ENCODE measurements around the gene GRB2. TPM values are rescaled to one million over a fixed set of nuclear protein-coding genes. Genes with fewer than 3 reads are reported as not detected.

The GRB2 gene
- total RNA-seq, 1 experiment from 2014 or later, result 101 TPM

DNA sequence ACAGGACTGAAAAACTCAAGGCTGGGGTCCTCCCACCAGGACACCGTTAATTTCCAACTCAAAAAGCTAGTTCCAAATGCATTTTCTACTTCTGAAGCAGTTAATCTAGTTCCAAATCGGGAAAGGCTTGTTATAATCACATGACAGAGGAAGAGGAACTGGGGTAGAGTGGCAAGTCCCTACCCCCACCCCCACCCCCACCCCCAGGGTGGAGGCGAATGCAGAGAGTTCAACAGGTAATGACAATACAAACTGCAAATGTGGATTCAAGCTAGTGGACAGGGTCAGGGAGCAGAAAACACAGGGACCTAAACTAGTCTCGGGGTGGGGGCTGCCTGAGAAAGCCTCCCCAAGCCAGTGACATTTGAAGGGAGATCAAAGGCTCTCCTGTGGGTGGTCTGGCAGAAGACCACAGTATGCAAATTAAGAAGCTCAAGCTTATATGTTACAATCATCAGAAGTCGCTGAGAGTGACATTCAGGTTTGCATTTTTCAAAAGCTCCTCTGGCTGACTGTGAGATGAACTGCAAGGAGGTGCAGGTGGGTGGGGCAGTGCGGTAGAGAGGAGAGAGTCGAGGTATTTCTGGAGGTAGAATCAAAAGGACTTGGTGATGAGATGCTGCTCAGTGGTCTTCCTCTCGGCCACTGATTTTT is 59.8 kb downstream of the GRB2 start:
- H3K36me3 ChIP-seq (ENCODE audit: insufficient read depth, low read length, poor library complexity, severe bottlenecking), result no peaks in the 10 kb centered on the region
- no peak overlapping the region for H3K4me3 ChIP-seq (ENCODE audit: low read depth, low read length, poor library complexity, severe bottlenecking)
- no peaks in the 10 kb centered on the region for H3K9me3 ChIP-seq (ENCODE audit: low read depth, low read length, poor library complexity, severe bottlenecking)
- TF ChIP-seq, protein P1, sequence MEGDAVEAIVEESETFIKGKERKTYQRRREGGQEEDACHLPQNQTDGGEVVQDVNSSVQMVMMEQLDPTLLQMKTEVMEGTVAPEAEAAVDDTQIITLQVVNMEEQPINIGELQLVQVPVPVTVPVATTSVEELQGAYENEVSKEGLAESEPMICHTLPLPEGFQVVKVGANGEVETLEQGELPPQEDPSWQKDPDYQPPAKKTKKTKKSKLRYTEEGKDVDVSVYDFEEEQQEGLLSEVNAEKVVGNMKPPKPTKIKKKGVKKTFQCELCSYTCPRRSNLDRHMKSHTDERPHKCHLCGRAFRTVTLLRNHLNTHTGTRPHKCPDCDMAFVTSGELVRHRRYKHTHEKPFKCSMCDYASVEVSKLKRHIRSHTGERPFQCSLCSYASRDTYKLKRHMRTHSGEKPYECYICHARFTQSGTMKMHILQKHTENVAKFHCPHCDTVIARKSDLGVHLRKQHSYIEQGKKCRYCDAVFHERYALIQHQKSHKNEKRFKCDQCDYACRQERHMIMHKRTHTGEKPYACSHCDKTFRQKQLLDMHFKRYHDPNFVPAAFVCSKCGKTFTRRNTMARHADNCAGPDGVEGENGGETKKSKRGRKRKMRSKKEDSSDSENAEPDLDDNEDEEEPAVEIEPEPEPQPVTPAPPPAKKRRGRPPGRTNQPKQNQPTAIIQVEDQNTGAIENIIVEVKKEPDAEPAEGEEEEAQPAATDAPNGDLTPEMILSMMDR (conservative IDR thresholded peaks at IDR 0.05; ENCODE audit: low read depth, low read length), result no peak
- TF ChIP-seq EZH2 (IDR thresholded peaks at IDR 0.05; ENCODE audit: borderline replicate concordance, low read depth, low read length, poor library complexity, severe bottlenecking), result no peak
- no peaks in the 10 kb centered on the region for H3K27me3 ChIP-seq (replicated peaks; ENCODE audit: insufficient read depth, low read depth, low read length, poor library complexity)
- ChIA-PET POLR2A (ENCODE audit: low non-redundant PET) (interaction anchor here (0.7 kb wide), 1 partner anchor 29 kb away, joined by 3 read pairs; no protein-coding TSS in a partner anchor), CTCF (interaction anchor here (0.6 kb wide), 2 partner anchors 30 to 94 kb away, joined by 6 to 8 read pairs; no protein-coding TSS in a partner anchor)
- intact Hi-C loops (cut with micrococcal nuclease; ENCODE audit: unreplicated experiment), result no loop called here
- peaks cover 39% of the 10 kb centered on the region for H3K4me1 ChIP-seq (ENCODE audit: insufficient read depth, low read length, poor library complexity, severe bottlenecking)
- DNase-seq (ENCODE audit: low spot score), result no peak
- BruUV-seq (replicated peaks), result no TSS peak
- no peak overlapping the region for H3K27ac ChIP-seq (ENCODE audit: low read depth, low read length, poor library complexity, severe bottlenecking)

DNA sequence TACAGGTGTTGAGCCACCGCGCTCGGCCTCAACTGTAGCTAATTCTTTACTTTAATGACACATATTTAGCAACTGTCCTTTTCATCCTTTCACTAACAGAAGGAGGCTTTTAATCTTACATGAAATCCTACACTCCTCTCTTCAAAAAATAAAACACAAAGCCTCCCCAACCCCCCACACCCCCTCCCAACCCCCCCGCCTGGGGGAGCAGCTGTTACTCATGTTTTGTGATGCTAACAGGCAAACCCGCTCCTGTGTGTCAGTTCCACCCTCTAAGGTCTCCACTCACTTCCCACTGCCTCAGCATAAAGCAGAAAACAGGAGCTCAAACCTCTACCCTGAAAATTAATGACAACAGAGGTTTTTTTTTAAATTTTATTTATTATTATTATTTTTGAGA is 60.8 kb downstream of the GRB2 start:
- Histone ChIP-seq H3K4me1 (ENCODE audit: insufficient read depth, low read length, poor library complexity, severe bottlenecking) (peaks cover 39% of the 10 kb centered on the region), H3K9me3 (ENCODE audit: low read depth, low read length, poor library complexity, severe bottlenecking) (no peaks in the 10 kb centered on the region), H3K4me3 (ENCODE audit: low read depth, low read length, poor library complexity, severe bottlenecking) (no peak overlapping the region), H3K27ac (ENCODE audit: low read depth, low read length, poor library complexity, severe bottlenecking) (no peak overlapping the region), H3K36me3 (ENCODE audit: insufficient read depth, low read length, poor library complexity, severe bottlenecking) (no peaks in the 10 kb centered on the region), H3K27me3 (replicated peaks; ENCODE audit: insufficient read depth, low read depth, low read length, poor library complexity) (no peaks in the 10 kb centered on the region)
- intact Hi-C loops (cut with micrococcal nuclease; ENCODE audit: unreplicated experiment), result no loop called here
- BruUV-seq (replicated peaks), result no TSS peak
- ChIA-PET CTCF (no interaction called here), POLR2A (ENCODE audit: low non-redundant PET) (no interaction called here)
- TF ChIP-seq, protein P1 (conservative IDR thresholded peaks at IDR 0.05; ENCODE audit: low read depth, low read length), result no peak
- TF ChIP-seq EZH2 (IDR thresholded peaks at IDR 0.05; ENCODE audit: borderline replicate concordance, low read depth, low read length, poor library complexity, severe bottlenecking), result no peak
- DNase-seq (ENCODE audit: low spot score), result no peak

DNA sequence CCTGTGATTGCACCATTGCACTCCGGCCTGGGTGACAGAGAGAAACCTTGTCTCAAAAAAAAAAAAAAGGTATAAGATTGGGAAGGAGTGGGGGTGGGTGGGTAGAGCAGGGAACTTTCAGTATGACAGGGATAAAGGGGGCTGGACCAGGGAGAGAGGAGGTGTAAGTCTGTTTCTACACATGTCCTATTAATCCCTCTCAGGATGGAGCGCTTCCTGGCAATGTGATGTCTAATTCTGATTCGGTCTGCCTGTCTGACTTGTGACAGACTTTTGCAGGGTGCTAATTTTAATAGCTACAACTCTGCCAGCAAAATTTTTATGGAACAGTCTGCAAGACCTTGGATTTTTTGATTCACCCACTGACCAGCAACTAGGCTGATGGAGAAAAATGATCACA is 62.5 kb downstream of the GRB2 start:
- ChIA-PET CTCF (interaction anchor here (0.5 kb wide), 1 partner anchor 20 kb away, joined by 5 read pairs; no protein-coding TSS in a partner anchor), POLR2A (ENCODE audit: low non-redundant PET) (no interaction called here)
- TF ChIP-seq, protein P1 (conservative IDR thresholded peaks at IDR 0.05; ENCODE audit: low read depth, low read length), result no peak
- H3K4me1 ChIP-seq (ENCODE audit: insufficient read depth, low read length, poor library complexity, severe bottlenecking), result peaks cover 45% of the 10 kb centered on the region
- intact Hi-C loops (cut with micrococcal nuclease; ENCODE audit: unreplicated experiment), result no loop called here
- BruUV-seq (replicated peaks), result no TSS peak
- DNase-seq (ENCODE audit: low spot score), result no peak
- H3K27ac ChIP-seq (ENCODE audit: low read depth, low read length, poor library complexity, severe bottlenecking), result no peak overlapping the region
- H3K9me3 ChIP-seq (ENCODE audit: low read depth, low read length, poor library complexity, severe bottlenecking), result no peaks in the 10 kb centered on the region
- H3K27me3 ChIP-seq (replicated peaks; ENCODE audit: insufficient read depth, low read depth, low read length, poor library complexity), result no peaks in the 10 kb centered on the region
- H3K4me3 ChIP-seq (ENCODE audit: low read depth, low read length, poor library complexity, severe bottlenecking), result no peak overlapping the region
- H3K36me3 ChIP-seq (ENCODE audit: insufficient read depth, low read length, poor library complexity, severe bottlenecking), result no peaks in the 10 kb centered on the region

Data from A673 (cell line).